PFSK-1 (cell line): Measurements from ENCODE around the gene DCLRE1B.

ENCODE experiments used
- FOXP2 ChIP-seq: optimal IDR thresholded peaks from 2 replicates; pipeline ENCODE3; 2011; ENCODE audit warnings: borderline replicate concordance, control low read depth, inconsistent platforms; ENCODE audit not compliant: insufficient read depth; ENCODE audit errors: extremely low read length, extremely low read depth
- POLR2AphosphoS5 ChIP-seq: IDR thresholded peaks from 2 replicates; pipeline ENCODE4 v1.6.1; 2012; ENCODE audit warnings: low read depth, mild to moderate bottlenecking, control low read depth, low read length, moderate library complexity
- REST ChIP-seq, 2 experiments: IDR thresholded peaks; 2 replicates each; pipeline versions ENCODE4 v1.6.1 to v1.8.0; 2011 to 2012; ENCODE audit warnings: low read depth in 2 of 2, low read length in 2 of 2, control low read depth in 1 of 2, inconsistent platforms in 1 of 2, mild to moderate bottlenecking in 1 of 2, moderate library complexity in 1 of 2; ENCODE audit not compliant: insufficient read depth in 1 of 2
- SIN3A ChIP-seq: IDR thresholded peaks from 2 replicates; pipeline ENCODE4 v1.6.1; 2012; ENCODE audit warnings: mild to moderate bottlenecking, low read length, moderate library complexity, borderline replicate concordance; ENCODE audit not compliant: insufficient read depth
- TAF1 ChIP-seq: IDR thresholded peaks from 2 replicates; pipeline ENCODE4 v1.6.1; 2012; ENCODE audit warnings: low read length, control low read depth, borderline replicate concordance; ENCODE audit not compliant: insufficient read depth

The DCLRE1B gene

GRCh38 chr1:113943028-113943811 is 38.1 kb downstream of the DCLRE1B start:
- no peak for TF ChIP-seq SIN3A
- TF ChIP-seq POLR2AphosphoS5, result no peak
- TF ChIP-seq REST (IDR thresholded peaks at IDR 0.05; ENCODE audit: insufficient read depth in 1 of 2, low read depth in 2 of 2, low read length in 2 of 2), result no peak
- TF ChIP-seq TAF1, result no peak

DNA sequence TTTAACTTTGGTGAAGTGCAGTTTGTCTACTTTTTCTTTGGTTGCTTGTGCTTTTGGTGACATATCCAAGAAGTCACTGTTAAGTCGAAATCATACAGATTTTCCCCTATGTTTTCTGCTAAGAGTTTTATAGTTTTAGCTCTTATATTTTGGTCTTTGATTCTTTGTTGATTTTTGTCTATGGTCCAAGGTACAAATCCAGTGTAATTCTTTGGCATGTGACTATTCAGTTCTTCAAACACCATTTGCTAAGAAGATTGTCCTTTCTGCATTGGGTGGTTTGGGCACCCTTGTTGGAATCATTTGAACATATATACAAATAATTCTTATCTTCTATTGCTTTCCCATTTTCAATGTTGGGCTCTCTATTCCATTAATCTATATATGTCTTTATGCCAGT is 40.2 kb downstream of the DCLRE1B start:
- no peak for TF ChIP-seq FOXP2

DNA sequence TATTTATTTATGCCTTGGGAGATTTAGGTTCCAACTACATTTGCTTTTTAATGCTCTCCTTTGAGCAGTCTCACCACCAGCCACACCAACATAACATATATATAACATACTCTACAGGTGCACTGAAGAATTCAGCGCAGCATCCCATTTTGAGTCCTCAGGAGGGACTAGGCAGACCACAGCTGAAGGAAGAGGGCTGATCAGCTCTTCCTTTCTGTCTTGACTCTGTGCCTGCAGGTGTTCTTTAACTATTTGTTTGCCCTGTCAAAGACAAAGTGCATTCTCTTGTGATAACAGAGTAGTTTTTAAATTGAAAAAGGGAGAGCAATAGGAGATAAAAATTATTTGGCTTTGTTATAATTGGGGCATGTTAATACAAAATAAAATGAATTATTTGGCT is 41.0 kb downstream of the DCLRE1B start:
- no peak for TF ChIP-seq SIN3A
- TF ChIP-seq TAF1, result no peak
- TF ChIP-seq FOXP2, result no peak
- TF ChIP-seq REST (IDR thresholded peaks at IDR 0.05; ENCODE audit: insufficient read depth in 1 of 2, low read depth in 2 of 2, low read length in 2 of 2), result no peak
- TF ChIP-seq POLR2AphosphoS5, result no peak

- TF ChIP-seq SIN3A (no peak), FOXP2 (no peak), POLR2AphosphoS5 (no peak), TAF1 (no peak), REST (IDR thresholded peaks at IDR 0.05; ENCODE audit: insufficient read depth in 1 of 2, low read depth in 2 of 2, low read length in 2 of 2) (no peak)
Observed at GRCh38 chr1:113946678-113947387, 41.7 kb downstream of the DCLRE1B start.

- TF ChIP-seq REST (IDR thresholded peaks at IDR 0.05; ENCODE audit: insufficient read depth in 1 of 2, low read depth in 2 of 2, low read length in 2 of 2) (no peak), SIN3A (no peak), POLR2AphosphoS5 (no peak), TAF1 (no peak), FOXP2 (no peak)
Observed at GRCh38 chr1:113947388-113948107, 42.4 kb downstream of the DCLRE1B start.
